Measurements from ENCODE around the gene GDPD2. TPM values are rescaled to one million over a fixed set of nuclear protein-coding genes. Genes with fewer than 3 reads are reported as not detected.

Gene GDPD2
- total RNA-seq, 3 donors from 2014 or later (not counting 1 experiment from before 2014, with no cell fraction given), result not detected

DNA sequence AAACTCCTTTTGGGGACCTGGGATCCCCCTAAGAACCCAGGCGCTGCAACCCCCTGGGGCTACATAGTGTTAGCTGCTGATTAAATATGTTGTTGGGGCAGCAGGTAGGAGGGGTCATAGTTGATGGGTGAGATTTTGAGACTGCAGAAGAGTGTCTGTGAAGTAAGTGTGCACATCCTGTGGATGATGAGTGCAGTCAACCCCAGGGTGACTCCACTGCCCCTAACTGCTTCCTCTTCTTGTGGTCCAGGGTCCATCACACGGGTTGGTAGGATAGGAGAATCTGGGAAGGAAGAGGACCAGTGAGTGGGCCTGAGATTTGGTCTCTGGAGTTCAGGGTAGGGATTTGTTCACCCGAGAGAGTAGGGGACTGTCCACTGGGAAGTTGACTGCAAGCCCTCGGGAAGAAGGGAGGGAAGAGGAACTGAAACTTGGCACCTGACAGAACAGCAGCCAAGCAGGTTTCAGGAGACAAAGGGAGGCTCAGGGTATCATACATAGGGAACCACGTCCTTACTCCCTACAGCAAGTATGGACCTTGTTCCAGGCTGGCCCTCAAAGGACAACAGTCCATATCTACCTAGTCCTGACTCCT is 30.0 kb downstream of the GDPD2 start:
- H3K4me3 Mint-ChIP-seq, result peak overlapping the region; percentile 66
- intact Hi-C loops (cut with micrococcal nuclease), result loop anchor here (10.0 kb wide), 1 partner anchor 212 kb away; no protein-coding TSS in a partner anchor
- whole genome bisulfite sequencing (ENCODE audit: insufficient coverage), result 61% methylated on average over 5 of the region's 5 CpGs

DNA sequence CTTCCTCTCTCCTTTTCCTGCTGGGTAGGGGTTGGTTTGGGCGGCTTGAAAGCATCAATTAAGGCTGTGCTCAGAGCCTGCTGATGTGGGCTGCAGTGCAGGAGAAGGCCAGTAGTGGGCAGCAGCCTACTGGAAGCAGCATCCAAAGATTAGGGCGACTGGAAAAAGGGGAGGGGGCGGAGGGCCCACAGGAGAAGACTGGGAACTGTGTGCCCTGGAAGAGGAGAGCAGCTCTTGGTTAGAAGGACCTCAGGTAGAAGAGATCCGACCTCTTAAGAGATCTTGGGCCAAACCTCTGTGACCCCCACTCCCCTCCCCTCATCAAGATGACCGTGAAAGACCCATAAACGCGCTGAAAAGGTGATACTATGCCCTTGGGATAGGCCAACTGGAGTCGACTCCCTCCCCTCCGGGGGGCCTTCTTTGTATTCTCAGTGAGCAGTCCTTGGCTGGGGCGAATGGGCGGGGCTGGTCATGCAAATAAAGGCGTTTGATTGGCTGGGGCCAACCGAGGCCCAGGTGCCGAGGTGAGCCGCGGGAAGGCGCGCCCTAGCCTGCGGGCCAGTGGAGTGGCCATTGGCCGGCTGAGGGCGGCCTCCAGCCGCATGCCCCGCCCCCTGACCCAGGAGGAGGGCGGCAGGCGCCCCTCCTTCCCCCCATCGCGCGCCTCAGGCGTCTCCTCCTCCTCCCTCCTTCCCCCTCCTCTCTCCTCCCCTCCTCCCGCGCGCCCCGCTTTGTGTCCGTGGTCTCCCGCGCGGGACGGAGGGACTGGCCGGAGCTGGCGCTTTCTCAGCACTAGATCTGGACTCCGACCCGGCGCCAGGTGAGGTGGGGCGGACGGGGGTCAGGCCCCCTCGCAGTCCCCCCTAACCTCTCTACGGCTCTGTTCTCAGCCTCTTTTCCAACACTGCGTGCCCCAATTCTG is 31.6 kb downstream of the GDPD2 start:
- peak; percentile 49 to 83 for DNase-seq
- H3K4me1 ChIP-seq (ENCODE audit: control insufficient read depth, insufficient read depth, low read length), result peaks cover 37% of the 10 kb centered on the region
- peak; percentile 64 to 79 (median 73) for ATAC-seq
- Mint-ChIP-seq H3K4me3 (peak overlapping the region; percentile 89), H3K27ac (peak overlapping the region; percentile 76 to 91), H3K27me3 (ENCODE audit: low read depth in 2 of 2) (no peaks in the 10 kb centered on the region), H3K4me1 (peaks cover 24 to 50% of the 10 kb centered on the region in 2 donors), H3K36me3 (no peaks in the 10 kb centered on the region), H3K9me3 (no peaks in the 10 kb centered on the region)
- intact Hi-C loops (cut with micrococcal nuclease), result loop anchor here (10.0 kb wide), 1 partner anchor 210 kb away; no protein-coding TSS in a partner anchor
- H3K27ac ChIP-seq (ENCODE audit: low read length), result peak overlapping the region; percentile 71
- H3K27me3 ChIP-seq (ENCODE audit: control insufficient read depth, insufficient read depth, low read length), result no peaks in the 10 kb centered on the region
- no peaks in the 10 kb centered on the region for H3K9me3 ChIP-seq (ENCODE audit: control insufficient read depth, insufficient read depth, low read length)
- TF ChIP-seq, protein P1, sequence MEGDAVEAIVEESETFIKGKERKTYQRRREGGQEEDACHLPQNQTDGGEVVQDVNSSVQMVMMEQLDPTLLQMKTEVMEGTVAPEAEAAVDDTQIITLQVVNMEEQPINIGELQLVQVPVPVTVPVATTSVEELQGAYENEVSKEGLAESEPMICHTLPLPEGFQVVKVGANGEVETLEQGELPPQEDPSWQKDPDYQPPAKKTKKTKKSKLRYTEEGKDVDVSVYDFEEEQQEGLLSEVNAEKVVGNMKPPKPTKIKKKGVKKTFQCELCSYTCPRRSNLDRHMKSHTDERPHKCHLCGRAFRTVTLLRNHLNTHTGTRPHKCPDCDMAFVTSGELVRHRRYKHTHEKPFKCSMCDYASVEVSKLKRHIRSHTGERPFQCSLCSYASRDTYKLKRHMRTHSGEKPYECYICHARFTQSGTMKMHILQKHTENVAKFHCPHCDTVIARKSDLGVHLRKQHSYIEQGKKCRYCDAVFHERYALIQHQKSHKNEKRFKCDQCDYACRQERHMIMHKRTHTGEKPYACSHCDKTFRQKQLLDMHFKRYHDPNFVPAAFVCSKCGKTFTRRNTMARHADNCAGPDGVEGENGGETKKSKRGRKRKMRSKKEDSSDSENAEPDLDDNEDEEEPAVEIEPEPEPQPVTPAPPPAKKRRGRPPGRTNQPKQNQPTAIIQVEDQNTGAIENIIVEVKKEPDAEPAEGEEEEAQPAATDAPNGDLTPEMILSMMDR (IDR thresholded peaks at IDR 0.05), result peak; percentile 68
- H3K4me3 ChIP-seq (ENCODE audit: low read length), result peak overlapping the region; percentile 47
- peaks cover 3% of the 10 kb centered on the region for H3K36me3 ChIP-seq (ENCODE audit: control insufficient read depth, insufficient read depth, low read length)
- 0% methylated on average over 47 of the region's 48 CpGs for WGBS (ENCODE audit: insufficient coverage)

More for the DNA sequence above, 30.0 kb downstream of the GDPD2 start:
- Histone ChIP-seq H3K4me1 (ENCODE audit: control insufficient read depth, insufficient read depth, low read length) (peaks cover 37% of the 10 kb centered on the region), H3K27me3 (ENCODE audit: control insufficient read depth, insufficient read depth, low read length) (no peaks in the 10 kb centered on the region), H3K36me3 (ENCODE audit: control insufficient read depth, insufficient read depth, low read length) (no peaks in the 10 kb centered on the region), H3K27ac (ENCODE audit: low read length) (no peak overlapping the region), H3K9me3 (ENCODE audit: control insufficient read depth, insufficient read depth, low read length) (no peaks in the 10 kb centered on the region), H3K4me3 (ENCODE audit: low read length) (no peak overlapping the region)
- H3K9me3 Mint-ChIP-seq, result no peaks in the 10 kb centered on the region
- H3K36me3 Mint-ChIP-seq, result no peaks in the 10 kb centered on the region
- DNase-seq (peak in 1 of 2 donors; percentile 21), ATAC-seq (no peak)
- no peaks in the 10 kb centered on the region for H3K27me3 Mint-ChIP-seq (ENCODE audit: low read depth in 2 of 2)
- peaks cover 24 to 50% of the 10 kb centered on the region in 2 donors for H3K4me1 Mint-ChIP-seq
- H3K27ac Mint-ChIP-seq, result peak overlapping the region; percentile 76 to 89
- TF ChIP-seq, protein P1 (IDR thresholded peaks at IDR 0.05), result no peak

DNA sequence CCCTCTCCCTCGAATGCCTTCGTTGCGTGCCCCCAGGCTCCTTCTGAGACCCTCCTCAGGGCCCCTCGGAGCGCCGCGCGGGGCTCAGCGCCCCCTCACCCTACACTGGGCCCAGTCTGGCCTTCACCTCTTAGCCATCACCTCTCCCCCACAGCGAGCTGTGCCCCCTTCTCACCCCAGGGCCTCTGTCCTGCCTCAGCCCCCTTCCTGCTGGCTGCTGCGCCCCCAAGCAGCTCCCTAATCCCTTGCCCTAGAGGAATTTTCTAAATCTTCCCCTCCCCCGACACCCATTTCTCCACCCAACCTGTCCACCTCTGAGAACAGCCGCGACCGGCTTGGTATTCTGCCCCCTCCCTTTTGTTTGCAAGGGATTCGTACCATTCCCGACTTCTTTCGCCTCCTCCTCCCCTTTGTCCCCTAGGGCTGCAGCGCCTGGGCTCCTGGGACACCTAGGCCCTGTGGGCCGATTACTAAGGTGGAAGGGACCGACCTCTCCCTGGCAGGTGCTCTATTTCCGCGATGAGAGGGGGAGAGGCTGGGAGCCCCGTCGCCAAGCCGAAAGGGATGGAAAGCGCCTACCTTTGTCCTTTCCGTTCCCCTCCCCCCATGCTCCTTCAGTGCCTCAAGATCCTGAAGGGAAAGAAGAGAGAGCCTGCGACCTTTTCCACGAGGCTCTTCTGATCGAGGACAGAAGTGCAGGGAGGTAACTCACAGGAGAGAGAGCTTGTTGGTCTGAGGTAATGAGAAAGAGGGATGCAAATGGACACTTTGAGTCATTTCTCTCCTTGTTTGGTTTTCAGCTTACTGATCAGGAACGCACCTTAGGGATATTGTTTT is 32.5 kb downstream of the GDPD2 start:
- Mint-ChIP-seq H3K27ac (peak overlapping the region; percentile 57 to 91), H3K4me1 (peaks cover 24 to 50% of the 10 kb centered on the region in 2 donors), H3K4me3 (peak overlapping the region; percentile 89), H3K27me3 (ENCODE audit: low read depth in 2 of 2) (no peaks in the 10 kb centered on the region), H3K9me3 (no peaks in the 10 kb centered on the region), H3K36me3 (no peaks in the 10 kb centered on the region)
- Histone ChIP-seq H3K9me3 (ENCODE audit: control insufficient read depth, insufficient read depth, low read length) (no peaks in the 10 kb centered on the region), H3K27ac (ENCODE audit: low read length) (peak overlapping the region; percentile 71), H3K36me3 (ENCODE audit: control insufficient read depth, insufficient read depth, low read length) (peaks cover 3% of the 10 kb centered on the region), H3K27me3 (ENCODE audit: control insufficient read depth, insufficient read depth, low read length) (no peaks in the 10 kb centered on the region), H3K4me3 (ENCODE audit: low read length) (peak overlapping the region; percentile 47), H3K4me1 (ENCODE audit: control insufficient read depth, insufficient read depth, low read length) (peaks cover 37% of the 10 kb centered on the region)
- DNase-seq (peak in 1 of 2 donors; percentile 21), ATAC-seq (no peak)
- TF ChIP-seq, protein P1 (IDR thresholded peaks at IDR 0.05), result no peak
- 3% methylated on average over 19 of the region's 32 CpGs for WGBS (ENCODE audit: insufficient coverage)
- intact Hi-C loops (cut with micrococcal nuclease), result loop anchor here (10.0 kb wide), 1 partner anchor 209 kb away; no protein-coding TSS in a partner anchor
